K562 (cell line): ENCODE data around the gene ARPC2. TPM values are rescaled to one million over a fixed set of nuclear protein-coding genes. Genes with fewer than 3 reads are reported as not detected.

Experiments used
- CREM ChIP-seq: IDR thresholded peaks from 2 replicates; pipeline ENCODE4 v1.6.1; 2014; ENCODE audit warnings: antibody characterized with exemption, low read depth
- DACH1 ChIP-seq: fragments of 450-650 bp; IDR thresholded peaks from 2 replicates; pipeline ENCODE4 v1.6.1; 2018; ENCODE audit not compliant: partially characterized antibody
- ETV5 ChIP-seq: sonication (generic); formaldehyde crosslinking; IDR thresholded peaks from 2 replicates; pipeline ENCODE4 v1.4.0; 2020; ENCODE audit warnings: low read depth, mild to moderate bottlenecking, missing genetic modification reagents
- HSF4 ChIP-seq: fragments of 250-450 bp; sonication (Bioruptor Pico); IDR thresholded peaks from 2 replicates; pipeline ENCODE4 v2.1.2; 2022; ENCODE audit warnings: mild to moderate bottlenecking, moderate library complexity, borderline replicate concordance
- MAFF ChIP-seq: IDR thresholded peaks from 2 replicates; pipeline ENCODE4 v1.6.1; 2012; ENCODE audit warnings: low read length, improper control_type of control experiment
- MEIS2 ChIP-seq: fragments of 450-650 bp; IDR thresholded peaks from 2 replicates; pipeline ENCODE4 v1.6.1; 2014; ENCODE audit warnings: mild to moderate bottlenecking; ENCODE audit not compliant: partially characterized antibody
- MTA1 ChIP-seq: fragments of 450-650 bp; IDR thresholded peaks from 2 replicates; pipeline ENCODE4 v1.6.1; 2017; ENCODE audit warnings: borderline replicate concordance
- NFYB ChIP-seq: IDR thresholded peaks from 2 replicates; pipeline ENCODE4 v1.6.1; 2011; ENCODE audit warnings: mild to moderate bottlenecking, moderate library complexity; ENCODE audit not compliant: insufficient read length; ENCODE audit errors: extremely low read depth
- PML ChIP-seq: IDR thresholded peaks from 2 replicates; pipeline ENCODE4 v1.6.1; 2012; ENCODE audit warnings: low read length, inconsistent platforms
- POLR2AphosphoS5 ChIP-seq: IDR thresholded peaks from 2 replicates; pipeline ENCODE4 v1.6.1; 2011; ENCODE audit warnings: mild to moderate bottlenecking, low read depth, low read length, moderate library complexity; ENCODE audit not compliant: control insufficient read depth, insufficient read depth
- SAFB ChIP-seq: fragments of 200-400 bp; formaldehyde crosslinking; IDR thresholded peaks from 2 replicates; pipeline ENCODE4 v1.6.1; 2017; ENCODE audit warnings: low read depth, low read length, borderline replicate concordance
- SMAD1 ChIP-seq: fragments of 150-350 bp; IDR thresholded peaks from 2 replicates; pipeline ENCODE4 v1.6.1; 2014; ENCODE audit warnings: low read length, low read depth; ENCODE audit not compliant: partially characterized antibody
- STAT5A ChIP-seq: IDR thresholded peaks from 2 replicates; pipeline ENCODE4 v1.6.1; 2012; ENCODE audit warnings: low read length, inconsistent platforms, borderline replicate concordance
- TSC22D4 ChIP-seq: fragments of 450-650 bp; IDR thresholded peaks from 2 replicates; pipeline ENCODE4 v1.6.1; 2016; ENCODE audit warnings: missing genetic modification characterization, missing biosample characterization, control low read depth
- ZFX ChIP-seq: sonication (generic); formaldehyde crosslinking; IDR thresholded peaks from 2 replicates; pipeline ENCODE4 v1.8.0; 2022; ENCODE audit warnings: mild to moderate bottlenecking, missing genetic modification reagents, moderate library complexity
- ZNF175 ChIP-seq: fragments of 200-800 bp; sonication (Bioruptor generic); IDR thresholded peaks from 2 replicates; pipeline ENCODE4 v1.6.1; 2016; ENCODE audit warnings: low read depth, mild to moderate bottlenecking, missing genetic modification characterization, missing compliant biosample characterization
- ZNF551 ChIP-seq: fragments of 250-450 bp; sonication (Bioruptor Pico); IDR thresholded peaks from 2 replicates; pipeline ENCODE4 v1.5.0; 2021; ENCODE audit warnings: mild to moderate bottlenecking, moderate library complexity
- ZNF639 ChIP-seq, 2 experiments: fragments of 200-800 bp in 1 of 2; sonication (Bioruptor generic) in 1 of 2; sonication (generic) in 1 of 2; formaldehyde crosslinking in 1 of 2; IDR thresholded peaks in 1 of 2; conservative IDR thresholded peaks in 1 of 2; 2 replicates each; pipeline versions ENCODE4 v1.5.0 to v1.6.1; 2016 to 2020; ENCODE audit warnings: missing compliant biosample characterization in 1 of 2, missing genetic modification characterization in 1 of 2, missing genetic modification reagents in 1 of 2
- polyA plus RNA-seq, 8 experiments: library from polyadenylated mRNA; depleted of rRNA in 4 of 8; stranded (reverse) in 5 of 8; unstranded in 3 of 8; fragments of >200 nt; fragmentation: Nextera tagmentation in 2 of 8; fragmentation: Illumina TruSeq in 1 of 8; extraction: Ambion mirVana in 2 of 8; extraction: Trizol in 1 of 8; gene quantifications; 2 replicates each; pipeline versions ENCODE4 v1.2.1 to v1.2.3, GENCODE V29; 2011 to 2014; ENCODE audit warnings: inconsistent platforms in 1 of 8, missing spikeins in 1 of 8
- total RNA-seq, 7 experiments: library from RNA; depleted of rRNA in 6 of 7; stranded (reverse); fragments of >200 nt in 6 of 7; fragmentation: Illumina TruSeq in 2 of 7; extraction: Trizol in 2 of 7; gene quantifications; 2 replicates each; pipeline versions ENCODE4 v1.2.1 to v1.2.3, GENCODE V29; 2011 to 2021; ENCODE audit warnings: low replicate concordance in 1 of 7
- TF ChIP-seq, protein P1 (sequence below), 3 experiments: fragments of 200-800 bp in 1 of 3; fragments of 250-450 bp in 1 of 3; fragments of 450-650 bp in 1 of 3; sonication (Bioruptor Pico) in 1 of 3; sonication (Bioruptor generic) in 1 of 3; formaldehyde crosslinking in 1 of 3; IDR thresholded peaks; 2 replicates each; pipeline versions ENCODE4 v1.6.1 to v1.8.0; 2016 to 2022; ENCODE audit warnings: mild to moderate bottlenecking in 2 of 3, missing genetic modification characterization in 2 of 3, missing compliant biosample characterization in 1 of 3, moderate library complexity in 1 of 3
- TF ChIP-seq, protein P2 (sequence below), 2 experiments: IDR thresholded peaks; 2 replicates each; pipeline ENCODE4 v1.6.1; 2012; ENCODE audit warnings: improper control_type of control experiment in 2 of 2, low read depth in 2 of 2, low read length in 2 of 2, borderline replicate concordance in 1 of 2

The ARPC2 gene
- total and polyA plus RNA-seq, 9 of the 15 experiments (the other 6 are each of a cell fraction or from before 2014, with no cell fraction given): 81.9 to 187 (median 103) TPM

GRCh38 chr2:218216674-218217359, at the start of gene ARPC2 (continued):
- TF ChIP-seq, protein P1, sequence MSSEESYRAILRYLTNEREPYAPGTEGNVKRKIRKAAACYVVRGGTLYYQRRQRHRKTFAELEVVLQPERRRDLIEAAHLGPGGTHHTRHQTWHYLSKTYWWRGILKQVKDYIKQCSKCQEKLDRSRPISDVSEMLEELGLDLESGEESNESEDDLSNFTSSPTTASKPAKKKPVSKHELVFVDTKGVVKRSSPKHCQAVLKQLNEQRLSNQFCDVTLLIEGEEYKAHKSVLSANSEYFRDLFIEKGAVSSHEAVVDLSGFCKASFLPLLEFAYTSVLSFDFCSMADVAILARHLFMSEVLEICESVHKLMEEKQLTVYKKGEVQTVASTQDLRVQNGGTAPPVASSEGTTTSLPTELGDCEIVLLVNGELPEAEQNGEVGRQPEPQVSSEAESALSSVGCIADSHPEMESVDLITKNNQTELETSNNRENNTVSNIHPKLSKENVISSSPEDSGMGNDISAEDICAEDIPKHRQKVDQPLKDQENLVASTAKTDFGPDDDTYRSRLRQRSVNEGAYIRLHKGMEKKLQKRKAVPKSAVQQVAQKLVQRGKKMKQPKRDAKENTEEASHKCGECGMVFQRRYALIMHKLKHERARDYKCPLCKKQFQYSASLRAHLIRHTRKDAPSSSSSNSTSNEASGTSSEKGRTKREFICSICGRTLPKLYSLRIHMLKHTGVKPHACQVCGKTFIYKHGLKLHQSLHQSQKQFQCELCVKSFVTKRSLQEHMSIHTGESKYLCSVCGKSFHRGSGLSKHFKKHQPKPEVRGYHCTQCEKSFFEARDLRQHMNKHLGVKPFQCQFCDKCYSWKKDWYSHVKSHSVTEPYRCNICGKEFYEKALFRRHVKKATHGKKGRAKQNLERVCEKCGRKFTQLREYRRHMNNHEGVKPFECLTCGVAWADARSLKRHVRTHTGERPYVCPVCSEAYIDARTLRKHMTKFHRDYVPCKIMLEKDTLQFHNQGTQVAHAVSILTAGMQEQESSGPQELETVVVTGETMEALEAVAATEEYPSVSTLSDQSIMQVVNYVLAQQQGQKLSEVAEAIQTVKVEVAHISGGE (CRISPR knock-in tag; IDR thresholded peaks at IDR 0.05): peak in 1 of 3 experiments; percentile 84; a peak in 3 of 6 replicates
- peak; percentile 61; the same call in 1 of the 2 replicates for TF ChIP-seq ZFX (CRISPR knock-in tag)
- no peak for TF ChIP-seq MAFF
- no peak for TF ChIP-seq HSF4 (CRISPR knock-in tag)
- no peak for TF ChIP-seq TSC22D4 (tag)
- no peak for TF ChIP-seq MTA1
- no peak for TF ChIP-seq STAT5A
- peak; percentile 92 for TF ChIP-seq ETV5 (CRISPR knock-in tag)
- TF ChIP-seq DACH1: no peak
- no peak for TF ChIP-seq NFYB
- TF ChIP-seq POLR2AphosphoS5: peak; percentile 61; the same call in 1 of the 2 replicates
- TF ChIP-seq SMAD1: peak; percentile 42
- peak; percentile 55; the same call in 1 of the 2 replicates for TF ChIP-seq PML
- peak; percentile 98 for TF ChIP-seq SAFB
- TF ChIP-seq MEIS2: peak; percentile 85
- peak in 1 of 2 experiments; percentile 80; a peak in 2 of 4 replicates for TF ChIP-seq ZNF639 (CRISPR knock-in tag; conservative IDR thresholded peaks at IDR 0.05 in 1 of 2, IDR thresholded peaks at IDR 0.05 in 1 of 2)
- TF ChIP-seq, protein P2, sequence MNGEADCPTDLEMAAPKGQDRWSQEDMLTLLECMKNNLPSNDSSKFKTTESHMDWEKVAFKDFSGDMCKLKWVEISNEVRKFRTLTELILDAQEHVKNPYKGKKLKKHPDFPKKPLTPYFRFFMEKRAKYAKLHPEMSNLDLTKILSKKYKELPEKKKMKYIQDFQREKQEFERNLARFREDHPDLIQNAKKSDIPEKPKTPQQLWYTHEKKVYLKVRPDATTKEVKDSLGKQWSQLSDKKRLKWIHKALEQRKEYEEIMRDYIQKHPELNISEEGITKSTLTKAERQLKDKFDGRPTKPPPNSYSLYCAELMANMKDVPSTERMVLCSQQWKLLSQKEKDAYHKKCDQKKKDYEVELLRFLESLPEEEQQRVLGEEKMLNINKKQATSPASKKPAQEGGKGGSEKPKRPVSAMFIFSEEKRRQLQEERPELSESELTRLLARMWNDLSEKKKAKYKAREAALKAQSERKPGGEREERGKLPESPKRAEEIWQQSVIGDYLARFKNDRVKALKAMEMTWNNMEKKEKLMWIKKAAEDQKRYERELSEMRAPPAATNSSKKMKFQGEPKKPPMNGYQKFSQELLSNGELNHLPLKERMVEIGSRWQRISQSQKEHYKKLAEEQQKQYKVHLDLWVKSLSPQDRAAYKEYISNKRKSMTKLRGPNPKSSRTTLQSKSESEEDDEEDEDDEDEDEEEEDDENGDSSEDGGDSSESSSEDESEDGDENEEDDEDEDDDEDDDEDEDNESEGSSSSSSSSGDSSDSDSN (IDR thresholded peaks at IDR 0.05; ENCODE audit: borderline replicate concordance in 1 of 2, low read depth in 2 of 2, low read length in 2 of 2): 0 out of 4 replicates have a peak, but pooled peaks of 1 of the 2 experiments have one; percentile 37
- peak; percentile 70 for TF ChIP-seq CREM
- no peak for TF ChIP-seq ZNF551 (CRISPR knock-in tag)
- peak; percentile 38; the same call in 1 of the 2 replicates for TF ChIP-seq ZNF175 (CRISPR knock-in tag)
